ENCODE results near the gene APOC3.

Gene APOC3

GRCh38 chr11:116842117-116842516 lies 12.4 kb downstream of the APOC3 start:
- TF ChIP-seq REST (IDR thresholded peaks at IDR 0.05; ENCODE audit: insufficient read depth in 1 of 2, low read depth in 2 of 2, low read length in 2 of 2) (no peak), SIN3A (IDR thresholded peaks at IDR 0.05; ENCODE audit: borderline replicate concordance, insufficient read depth, low read length) (no peak), FOXP2 (optimal IDR thresholded peaks at IDR 0.05; ENCODE audit: borderline replicate concordance, extremely low read depth, extremely low read length, insufficient read depth) (no peak), TAF1 (IDR thresholded peaks at IDR 0.05; ENCODE audit: borderline replicate concordance, insufficient read depth, low read length) (no peak), POLR2AphosphoS5 (IDR thresholded peaks at IDR 0.05; ENCODE audit: low read depth, low read length) (no peak)

GRCh38 chr11:116842909-116843308 lies 13.2 kb downstream of the APOC3 start:
- TF ChIP-seq SIN3A (IDR thresholded peaks at IDR 0.05; ENCODE audit: borderline replicate concordance, insufficient read depth, low read length) = no peak
- TF ChIP-seq TAF1 (IDR thresholded peaks at IDR 0.05; ENCODE audit: borderline replicate concordance, insufficient read depth, low read length) = no peak
- no peak for TF ChIP-seq REST (IDR thresholded peaks at IDR 0.05; ENCODE audit: insufficient read depth in 1 of 2, low read depth in 2 of 2, low read length in 2 of 2)
- TF ChIP-seq FOXP2 (optimal IDR thresholded peaks at IDR 0.05; ENCODE audit: borderline replicate concordance, extremely low read depth, extremely low read length, insufficient read depth) = no peak
- no peak for TF ChIP-seq POLR2AphosphoS5 (IDR thresholded peaks at IDR 0.05; ENCODE audit: low read depth, low read length)

- no peak for TF ChIP-seq FOXP2 (optimal IDR thresholded peaks at IDR 0.05; ENCODE audit: borderline replicate concordance, extremely low read depth, extremely low read length, insufficient read depth)
- TF ChIP-seq TAF1 (IDR thresholded peaks at IDR 0.05; ENCODE audit: borderline replicate concordance, insufficient read depth, low read length) = no peak
- TF ChIP-seq SIN3A (IDR thresholded peaks at IDR 0.05; ENCODE audit: borderline replicate concordance, insufficient read depth, low read length) = no peak
- no peak for TF ChIP-seq POLR2AphosphoS5 (IDR thresholded peaks at IDR 0.05; ENCODE audit: low read depth, low read length)
- no peak for TF ChIP-seq REST (IDR thresholded peaks at IDR 0.05; ENCODE audit: insufficient read depth in 1 of 2, low read depth in 2 of 2, low read length in 2 of 2)
Measured at GRCh38 chr11:116843661-116844060, 14.0 kb downstream of the APOC3 start.

- TF ChIP-seq FOXP2 (optimal IDR thresholded peaks at IDR 0.05; ENCODE audit: borderline replicate concordance, extremely low read depth, extremely low read length, insufficient read depth) (no peak), SIN3A (IDR thresholded peaks at IDR 0.05; ENCODE audit: borderline replicate concordance, insufficient read depth, low read length) (no peak), TAF1 (IDR thresholded peaks at IDR 0.05; ENCODE audit: borderline replicate concordance, insufficient read depth, low read length) (no peak), REST (IDR thresholded peaks at IDR 0.05; ENCODE audit: insufficient read depth in 1 of 2, low read depth in 2 of 2, low read length in 2 of 2) (no peak), POLR2AphosphoS5 (IDR thresholded peaks at IDR 0.05; ENCODE audit: low read depth, low read length) (no peak)
Measured at GRCh38 chr11:116844722-116845121, 15.0 kb downstream of the APOC3 start.

- no peak for TF ChIP-seq POLR2AphosphoS5 (IDR thresholded peaks at IDR 0.05; ENCODE audit: low read depth, low read length)
- no peak for TF ChIP-seq FOXP2 (optimal IDR thresholded peaks at IDR 0.05; ENCODE audit: borderline replicate concordance, extremely low read depth, extremely low read length, insufficient read depth)
- no peak for TF ChIP-seq SIN3A (IDR thresholded peaks at IDR 0.05; ENCODE audit: borderline replicate concordance, insufficient read depth, low read length)
- TF ChIP-seq REST (IDR thresholded peaks at IDR 0.05; ENCODE audit: insufficient read depth in 1 of 2, low read depth in 2 of 2, low read length in 2 of 2) = no peak
- TF ChIP-seq TAF1 (IDR thresholded peaks at IDR 0.05; ENCODE audit: borderline replicate concordance, insufficient read depth, low read length) = no peak
Measured at GRCh38 chr11:116847612-116848011, 17.9 kb downstream of the APOC3 start.

All from PFSK-1 (cell line).